ENCODE data around the gene POLR2C.
"Not testable (repeated sequence)": the region's sequence is repeated elsewhere in the genome, so short reads cannot be mapped to it uniquely, and the experiment has no call there.

POLR2C gene

DNA sequence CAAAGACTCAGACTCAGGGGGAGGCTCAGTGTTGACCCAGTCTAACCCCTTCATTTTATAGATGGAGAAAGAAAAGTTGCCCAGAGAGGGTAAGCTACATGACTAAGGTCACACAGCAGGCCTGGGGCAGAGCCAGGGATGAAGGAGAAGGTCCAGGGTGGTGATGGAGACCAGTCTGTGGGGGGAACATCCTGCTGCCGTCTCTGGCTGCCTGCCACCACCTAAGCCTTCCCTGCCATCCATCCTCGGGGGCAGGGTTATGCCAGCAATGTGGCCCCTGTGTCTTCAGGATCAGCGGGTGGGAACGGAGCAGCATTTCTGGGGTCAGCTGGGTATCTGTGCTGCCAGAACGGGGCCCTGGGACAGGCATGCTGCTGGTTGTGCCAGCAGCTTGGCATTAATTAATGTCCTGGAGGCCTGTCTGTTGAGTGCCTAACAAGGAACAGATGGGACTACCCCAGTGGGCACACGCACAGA lies 18.3 kb downstream of the POLR2C start:
- DNase-seq = no peak

DNA sequence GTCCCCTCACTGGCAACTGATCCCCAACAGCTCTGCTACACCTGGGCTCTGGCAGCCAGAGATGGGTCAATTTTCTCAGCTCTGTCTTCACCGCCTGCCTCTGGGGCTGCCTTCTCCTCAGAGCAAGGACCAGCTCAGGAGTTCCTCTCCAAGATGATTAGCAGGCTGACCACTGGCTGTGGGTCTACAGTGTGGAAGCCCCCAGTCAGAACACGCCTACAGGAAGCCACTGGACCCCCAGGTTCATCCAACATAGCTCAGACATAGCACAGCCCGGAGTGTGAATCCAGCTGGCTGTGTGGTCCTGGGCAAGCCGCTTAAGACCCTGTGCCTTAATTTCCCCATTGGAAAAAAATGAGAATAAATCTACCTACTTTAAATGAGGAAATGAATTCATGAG lies 18.9 kb downstream of the POLR2C start:
- no peak for DNase-seq

DNA sequence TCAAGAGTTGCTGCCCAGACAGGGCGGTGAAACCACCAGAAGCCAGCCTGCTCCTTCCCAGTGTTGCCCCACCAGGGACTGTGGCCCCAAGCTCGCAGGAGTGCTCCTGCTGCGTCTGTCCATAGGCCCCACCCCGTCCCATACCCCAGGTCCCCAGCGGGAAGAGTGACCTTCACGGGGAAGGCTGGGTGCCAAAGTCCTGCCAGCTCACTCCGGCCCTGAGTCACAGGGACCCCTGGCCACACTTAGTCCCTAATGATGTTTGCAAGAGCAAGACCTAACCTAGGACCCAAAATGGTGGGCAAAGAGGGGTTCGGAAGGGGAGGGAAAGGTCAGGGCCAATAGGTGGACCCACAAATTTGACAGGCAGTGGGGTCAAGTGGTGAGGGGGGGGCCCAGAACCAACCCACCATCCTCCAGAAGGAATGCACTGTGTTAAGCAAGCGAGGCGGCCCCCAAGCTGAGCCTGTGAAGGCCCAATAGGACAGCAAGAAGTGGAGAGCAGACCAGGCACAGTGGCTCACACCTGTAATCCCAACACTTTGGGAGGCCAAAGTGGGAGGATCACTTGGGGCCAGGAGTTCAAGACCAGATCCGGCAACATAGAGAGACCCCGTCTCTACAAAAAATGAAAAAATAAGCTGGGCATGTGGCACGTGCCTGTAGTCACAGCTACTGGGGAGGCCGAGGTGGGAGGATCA lies 20.5 kb downstream of the POLR2C start:
- no peak for DNase-seq

DNA sequence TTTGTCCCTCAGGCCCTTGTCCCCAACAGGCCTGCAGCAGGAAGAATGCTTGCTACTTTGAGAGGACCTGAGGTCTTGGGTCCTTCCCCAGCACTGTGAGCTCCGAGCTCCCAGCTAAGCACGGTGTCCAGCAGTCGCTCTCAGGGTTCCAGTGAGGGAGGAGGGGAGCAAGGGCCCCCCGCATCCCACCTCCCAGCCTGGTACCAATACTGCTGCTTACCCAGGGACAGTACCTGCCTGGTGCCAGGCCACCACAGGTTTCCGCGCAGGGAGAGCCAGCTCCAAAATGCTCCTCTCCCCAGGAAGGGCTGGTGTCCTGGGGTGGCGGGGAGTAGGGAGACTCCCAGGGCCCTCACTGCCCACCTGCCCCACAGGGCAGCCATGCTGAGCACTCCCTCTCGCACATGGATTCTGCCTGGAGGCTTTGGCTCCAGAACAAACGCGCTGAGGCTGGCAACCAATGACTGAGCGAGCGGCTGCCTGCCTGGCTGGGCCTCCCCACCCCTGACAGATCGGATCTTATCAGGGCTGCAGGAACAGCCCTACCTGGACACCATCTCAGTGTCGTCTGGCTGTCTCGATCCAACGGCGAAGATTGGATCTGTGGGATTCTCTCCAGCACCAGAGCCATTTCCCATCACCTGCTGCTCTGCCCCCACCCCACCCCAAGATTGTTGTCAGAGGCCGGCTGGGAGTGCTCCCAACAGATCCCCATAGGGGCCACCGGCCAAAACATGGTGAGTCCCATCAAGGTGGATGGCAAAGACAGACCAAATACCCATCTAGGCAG lies 21.4 kb downstream of the POLR2C start:
- no peak for DNase-seq

DNA sequence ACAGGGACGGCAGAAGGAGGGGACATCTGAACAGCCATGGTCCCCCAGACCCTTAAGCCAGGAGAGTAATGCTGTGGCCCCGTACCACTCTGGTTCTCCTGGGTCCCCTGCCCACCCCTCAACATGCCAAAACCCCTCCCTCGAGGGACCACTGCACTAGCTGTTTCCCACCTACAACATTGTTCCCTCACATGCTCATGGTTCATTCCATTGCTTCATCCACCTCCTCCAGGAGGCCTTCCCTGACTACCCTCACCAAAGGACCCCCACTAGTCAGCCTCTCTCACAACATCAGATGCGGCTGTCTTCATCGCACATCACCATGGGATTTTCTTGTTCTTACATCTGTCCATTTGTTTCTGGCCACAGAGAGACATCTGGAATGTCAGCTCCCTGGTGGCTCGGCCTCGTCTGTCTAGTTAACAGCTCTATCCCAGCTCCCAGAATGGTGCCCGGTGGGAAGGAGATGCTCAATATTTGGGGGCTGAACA lies 22.1 kb downstream of the POLR2C start:
- DNase-seq = no peak

DNA sequence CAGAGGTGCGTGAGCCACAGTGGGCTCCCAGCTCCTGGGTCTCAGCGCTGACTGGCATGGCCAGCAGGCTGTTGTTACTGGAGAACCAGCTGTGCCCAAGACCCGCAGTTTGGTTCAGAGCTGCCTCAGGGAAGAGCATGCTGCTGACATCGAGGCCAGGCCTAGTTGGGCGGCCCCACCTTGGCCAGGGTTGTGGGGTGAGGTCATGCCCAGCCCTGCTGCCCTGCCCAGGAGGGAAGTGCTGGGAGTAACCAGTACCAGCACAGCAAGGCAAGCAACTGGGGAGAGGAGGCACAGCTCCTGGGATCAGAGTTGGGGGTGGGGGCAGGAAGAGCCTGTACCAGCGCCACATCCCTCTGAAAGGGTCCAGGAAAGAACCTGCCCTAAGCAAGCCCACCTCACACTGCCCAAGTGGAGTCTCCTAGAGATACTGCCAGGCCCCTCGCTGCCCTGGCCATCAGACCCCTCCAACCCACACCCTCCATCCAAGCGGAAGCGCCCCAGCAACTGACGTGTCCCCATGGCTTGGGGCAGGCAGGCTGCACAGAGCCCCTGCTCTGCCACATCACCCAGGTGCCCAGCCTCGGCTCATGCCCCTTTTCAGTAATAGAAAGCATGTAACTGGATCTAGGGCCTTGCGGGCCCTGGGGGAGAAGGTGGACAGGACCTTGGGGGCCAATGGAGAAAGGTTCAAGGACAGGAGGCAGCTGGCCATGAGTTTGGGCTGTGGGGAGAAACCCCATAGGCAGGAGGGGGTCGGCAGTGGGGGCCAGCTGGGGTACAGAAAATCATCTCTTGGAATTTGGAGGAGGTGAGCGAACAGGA lies 22.8 kb downstream of the POLR2C start:
- no peak for DNase-seq

DNA sequence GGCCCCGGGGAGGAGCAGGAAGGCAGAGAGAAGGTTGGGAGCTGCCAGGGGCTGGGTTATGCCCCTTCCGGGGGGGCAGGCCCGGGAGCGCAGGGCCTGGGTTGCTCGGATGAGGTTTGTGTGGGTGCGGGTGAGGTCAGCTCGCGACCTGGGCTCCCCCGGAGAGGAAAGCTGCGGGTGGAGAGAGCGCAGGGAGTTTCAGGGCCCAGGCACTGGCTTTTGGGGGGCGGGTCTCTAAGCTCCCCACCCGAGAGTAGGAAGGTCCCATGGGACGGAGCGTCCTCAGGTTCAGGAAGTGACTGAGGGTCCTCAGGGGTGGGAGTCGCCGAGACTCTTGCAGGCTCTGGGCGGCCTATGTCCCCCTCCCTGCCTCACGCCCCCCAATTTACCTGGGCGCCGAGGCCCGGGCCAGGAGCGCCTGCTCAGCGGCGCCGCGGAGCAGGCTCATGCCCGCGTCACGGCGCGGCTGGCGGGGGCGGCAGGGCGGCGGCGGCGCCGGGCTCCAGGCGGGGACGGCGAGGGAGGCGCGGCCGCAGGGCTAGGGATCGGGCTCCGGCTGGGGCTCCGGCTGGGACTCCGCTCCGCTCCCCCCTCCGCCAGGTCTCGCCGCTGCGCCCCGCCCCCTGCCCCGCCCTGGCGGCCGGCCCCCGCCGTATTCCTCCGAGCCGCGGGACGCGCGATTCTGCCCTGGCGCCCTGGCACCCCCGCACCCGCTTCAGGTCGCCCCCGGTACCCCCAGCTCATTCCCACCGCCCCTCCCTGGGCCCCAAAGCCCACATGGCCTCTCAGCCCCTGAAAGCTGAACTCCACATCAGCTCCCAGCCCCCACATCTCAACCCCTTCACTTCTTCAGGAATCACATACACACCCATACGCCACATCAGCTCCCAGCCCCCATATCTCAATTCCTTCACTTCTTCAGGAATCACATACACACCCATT lies 23.7 kb downstream of the POLR2C start, which contains the start of gene DOK4:
TSS of gene DOK4 (minus strand) at position 578 of the 942 bp plus-strand sequence. CDS start 6,986 bp downstream, outside the sequence.
- peak; percentile 71 for DNase-seq

DNA sequence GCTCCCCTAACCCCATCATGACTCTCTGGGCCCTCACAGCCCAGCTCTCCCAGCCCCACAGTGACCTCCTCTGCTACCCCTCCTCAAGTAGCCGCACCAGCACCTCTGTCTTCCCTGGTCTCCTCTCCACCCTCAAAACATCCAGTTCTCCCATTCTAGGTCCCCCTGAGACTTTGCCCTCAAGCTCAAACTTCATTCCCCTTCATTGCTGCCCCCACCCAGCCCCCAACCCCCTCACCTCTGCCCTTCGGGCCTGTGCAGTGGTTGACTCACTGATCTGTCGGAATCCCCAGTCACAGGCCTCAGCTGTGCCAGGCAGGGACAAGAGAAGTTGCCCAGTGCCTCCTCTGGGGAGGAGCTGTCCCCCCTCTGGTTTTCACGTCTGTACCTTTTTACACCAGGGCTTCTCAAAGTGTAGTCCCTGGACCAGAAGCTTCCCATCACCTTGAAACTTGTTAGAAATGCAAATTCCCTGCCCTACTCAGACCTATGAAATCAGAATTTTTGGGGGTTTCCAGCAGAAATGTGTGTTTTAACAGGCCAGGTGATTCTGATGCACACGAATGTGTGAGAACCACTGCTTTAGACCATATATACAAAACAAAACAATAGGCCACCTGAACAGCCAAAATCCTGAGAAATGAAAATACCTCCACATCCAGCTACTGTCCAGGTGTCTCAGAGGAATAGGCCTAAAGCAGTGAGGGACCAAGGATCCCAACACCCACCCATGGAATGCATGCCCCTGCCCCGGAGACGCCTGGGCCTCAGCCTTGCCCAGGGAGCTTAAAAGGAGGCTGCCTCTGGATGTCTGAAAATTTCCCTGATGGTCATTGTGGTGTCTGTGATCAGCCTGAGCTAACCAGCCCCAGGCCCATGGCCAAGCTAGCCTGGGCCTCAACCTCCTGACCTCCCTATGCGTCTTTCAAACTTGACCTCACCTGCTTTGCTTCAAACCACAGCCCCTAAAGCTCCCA lies 24.7 kb downstream of the POLR2C start:
- no peak for DNase-seq

DNA sequence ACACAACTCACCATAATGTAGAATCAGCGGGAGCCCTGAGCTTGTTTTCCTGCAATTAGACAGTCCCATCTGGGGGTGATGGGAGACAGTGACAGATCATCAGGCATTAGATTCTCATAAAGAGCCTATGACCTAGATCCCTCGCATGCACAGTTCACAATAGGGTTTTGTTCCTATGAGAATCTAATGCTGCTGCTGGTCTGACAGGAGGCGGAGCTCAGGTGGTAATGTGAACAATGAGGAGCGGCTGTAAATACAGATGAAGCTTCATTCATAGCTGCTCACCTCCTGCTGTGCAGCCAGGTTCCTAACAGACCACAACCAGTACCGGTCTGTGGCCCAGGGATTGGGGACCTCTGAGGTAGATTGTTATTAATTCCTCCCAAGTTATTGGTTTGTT lies 26.8 kb downstream of the POLR2C start:
- DNase-seq = no peak

DNA sequence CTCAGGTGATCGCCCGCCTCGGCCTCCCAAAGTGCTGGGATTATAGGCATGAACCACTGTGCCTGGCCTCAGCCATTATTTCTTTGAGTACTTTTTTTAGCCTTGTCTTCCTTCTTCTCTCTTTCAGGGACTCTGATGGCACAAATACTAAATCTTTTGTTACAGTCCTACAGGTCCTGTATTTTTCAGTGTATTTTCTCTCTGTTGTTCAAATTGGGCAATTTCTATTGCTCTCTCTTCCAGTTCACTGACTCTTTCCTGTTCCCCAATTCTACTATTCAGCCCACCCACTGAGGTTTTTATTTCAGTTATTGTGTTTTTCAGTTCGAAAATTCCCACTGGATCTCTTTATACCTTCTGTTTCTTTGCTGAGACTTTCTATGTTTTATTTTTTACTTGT lies 31.3 kb downstream of the POLR2C start:
- DNase-seq = no peak

DNA sequence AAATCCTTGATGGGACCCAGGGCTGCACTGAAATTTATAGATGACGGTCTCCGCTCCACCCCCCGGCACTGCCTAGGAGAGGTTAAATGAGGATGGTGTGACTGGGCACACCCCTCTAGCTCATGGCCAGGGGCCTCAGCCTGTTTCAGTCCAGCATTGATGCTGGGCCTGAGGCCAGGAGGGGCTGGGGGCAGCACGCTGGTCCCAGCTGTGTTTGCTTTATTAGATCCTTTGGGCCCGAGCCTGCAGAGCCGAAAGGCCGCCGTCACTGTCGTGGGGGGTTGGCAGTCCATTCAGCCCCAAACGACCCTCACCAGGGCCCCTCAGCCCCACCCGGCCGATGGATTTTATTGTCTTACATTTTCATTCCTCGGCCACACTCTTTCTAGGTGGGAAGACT lies 34.6 kb downstream of the POLR2C start:
- no peak for DNase-seq

DNA sequence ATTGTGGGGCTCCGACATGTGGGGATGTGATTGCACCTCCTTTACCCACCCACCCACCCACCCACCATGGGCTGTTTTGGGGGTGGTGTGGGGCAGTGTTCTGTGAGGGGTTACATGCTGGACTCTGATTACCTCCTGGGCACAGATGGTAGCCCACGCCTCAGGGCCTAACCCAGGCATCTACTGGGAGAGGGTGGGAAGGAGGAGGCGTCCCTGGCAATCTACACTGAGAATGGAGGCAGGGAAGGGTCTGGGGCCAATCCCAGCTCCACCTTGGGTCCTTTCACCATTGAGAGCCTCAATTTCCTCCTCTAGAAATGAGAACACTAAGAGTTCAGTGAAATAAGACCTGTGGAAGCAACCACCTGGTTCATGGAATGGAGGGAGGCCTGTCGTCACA lies 35.6 kb downstream of the POLR2C start:
- DNase-seq = no peak

DNA sequence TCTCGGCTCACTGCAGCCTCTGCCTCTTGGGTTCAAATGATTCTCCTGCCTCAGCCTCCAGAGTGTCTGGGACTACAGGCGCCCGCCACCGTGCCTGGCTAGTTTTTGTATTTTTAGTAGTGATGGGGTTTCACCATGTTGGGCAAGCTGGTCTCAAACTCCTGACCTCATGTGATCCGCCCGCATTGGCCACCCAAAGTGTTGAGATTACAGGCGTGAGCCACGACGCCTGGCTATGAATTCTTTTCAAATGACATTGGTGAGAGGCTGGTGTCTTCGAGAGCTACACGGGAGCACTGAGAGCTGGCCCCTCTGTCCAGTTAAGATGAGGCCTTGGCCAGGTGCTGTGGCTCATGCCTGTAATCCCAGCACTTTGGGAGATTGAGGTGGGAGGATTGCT lies 37.5 kb downstream of the POLR2C start:
- not testable (repeated sequence) for DNase-seq

DNA sequence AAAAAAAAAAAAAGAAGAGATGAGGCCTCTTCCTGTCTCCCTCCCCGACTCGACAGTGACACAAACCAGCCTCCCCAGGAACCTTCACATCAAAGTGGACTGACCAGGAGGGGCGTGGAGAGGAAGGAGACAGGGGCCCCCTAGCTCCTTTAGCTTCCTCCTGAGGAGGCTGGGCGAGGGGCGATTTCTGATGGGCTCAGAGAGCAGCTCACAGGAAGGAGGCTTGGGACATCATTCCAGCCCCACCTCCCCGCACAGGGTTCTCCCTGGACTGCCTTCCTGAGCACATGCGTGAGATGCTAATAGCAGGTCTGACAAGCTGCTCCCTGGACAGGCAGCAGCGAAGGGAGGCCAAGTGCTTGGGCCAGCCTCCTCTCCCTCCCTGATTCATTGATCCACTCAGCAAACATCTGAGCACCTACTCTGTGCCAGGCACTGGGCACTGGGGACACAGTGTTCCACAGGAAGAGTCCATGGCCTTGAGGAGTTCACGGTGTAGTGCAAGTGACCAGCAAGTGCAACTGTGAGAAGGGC lies 38.2 kb downstream of the POLR2C start:
- DNase-seq = no peak

DNA sequence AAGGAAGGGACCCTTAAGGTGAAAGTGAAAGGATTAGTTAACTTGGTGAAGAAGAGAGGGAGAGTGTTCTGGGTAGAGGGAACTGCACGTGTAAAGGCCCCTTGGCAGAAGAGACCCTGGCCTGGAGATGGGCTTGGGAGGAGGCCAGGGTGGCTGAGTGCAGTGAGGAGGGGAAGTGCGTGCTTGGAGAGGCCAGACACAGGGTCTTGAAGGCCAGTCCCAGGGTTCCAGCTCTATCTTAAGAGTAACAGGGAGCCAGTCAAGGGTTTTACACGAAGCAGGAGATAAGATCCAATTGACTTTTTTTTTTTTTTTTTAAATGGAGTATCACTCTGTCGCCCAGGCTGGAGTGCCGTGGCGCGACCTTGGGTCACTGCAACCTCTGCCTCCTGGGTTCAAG lies 39.0 kb downstream of the POLR2C start:
- no peak for DNase-seq

DNA sequence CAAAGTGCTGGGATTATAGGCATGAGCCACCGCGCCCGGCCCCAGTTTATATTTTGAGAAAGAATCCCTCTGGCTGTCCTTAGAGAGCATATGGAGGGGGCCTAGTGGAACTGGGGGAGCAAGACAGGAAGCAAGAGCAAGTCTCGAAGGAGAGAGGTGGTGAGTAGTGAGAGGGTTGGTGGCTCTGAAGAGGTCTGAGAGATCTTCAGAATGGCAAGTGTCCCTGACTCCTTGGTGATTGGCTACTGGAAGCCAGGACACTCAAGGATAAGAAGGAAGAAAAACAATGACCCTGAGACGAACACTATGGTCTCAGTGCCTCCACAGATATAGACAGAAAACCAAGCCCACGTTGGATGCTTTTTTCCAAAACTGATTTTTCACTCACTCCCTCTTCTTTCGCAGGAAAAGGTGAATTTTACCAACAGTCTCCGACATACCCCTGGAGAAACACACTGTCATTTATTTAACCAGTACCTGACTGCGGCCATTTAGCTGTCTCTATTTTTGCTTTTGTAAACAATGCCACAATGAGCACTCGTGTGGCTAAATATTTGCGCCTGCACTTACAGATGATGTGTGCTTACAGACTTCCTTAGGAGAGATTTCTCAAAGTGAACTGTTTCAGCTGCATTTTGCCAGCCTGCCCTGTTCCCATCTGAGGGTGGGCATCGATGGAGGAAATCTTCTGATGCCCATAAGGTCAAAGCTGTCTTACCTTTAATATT lies 39.7 kb downstream of the POLR2C start:
- no peak for DNase-seq

DNA sequence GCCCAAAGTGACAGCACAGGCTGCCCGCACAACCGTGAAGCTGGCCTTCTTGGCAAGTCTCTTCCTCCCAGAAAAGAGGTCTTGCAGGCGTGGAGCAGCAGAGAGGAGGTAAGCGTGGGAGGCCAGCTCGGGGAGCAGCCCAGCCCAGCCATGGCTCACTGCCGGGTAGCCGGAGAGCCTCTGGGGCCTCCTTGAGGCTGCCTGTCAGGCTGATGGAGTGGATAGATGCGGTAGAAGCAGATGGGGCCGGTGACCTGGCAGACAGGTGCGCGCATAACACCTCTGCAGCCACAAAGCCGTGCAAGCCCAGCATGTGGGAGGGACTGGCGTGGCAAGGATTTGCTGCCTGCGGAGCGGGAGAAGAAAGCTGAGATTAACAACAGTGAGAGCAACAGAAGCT lies 40.9 kb downstream of the POLR2C start:
- DNase-seq = no peak

DNA sequence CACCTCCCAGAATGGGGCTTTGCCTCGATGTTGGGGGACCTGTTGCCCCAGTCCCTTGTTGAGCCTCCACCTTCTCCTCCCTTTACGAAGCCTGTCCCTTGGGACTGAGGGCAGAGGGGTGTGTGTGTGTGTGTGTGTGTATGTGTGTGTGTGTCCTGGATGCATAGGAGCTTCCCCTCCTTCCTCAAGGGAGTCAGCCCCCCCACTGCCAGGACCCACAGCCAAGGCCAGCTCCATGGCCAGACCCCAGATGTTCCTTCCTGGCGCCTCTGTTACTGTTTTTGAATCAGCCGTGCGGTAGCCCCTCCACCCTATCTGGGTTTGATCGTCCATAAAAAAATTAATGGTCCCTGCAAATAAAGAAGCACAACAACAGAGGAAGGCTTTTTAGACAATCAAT lies 41.5 kb downstream of the POLR2C start:
- no peak for DNase-seq

DNA sequence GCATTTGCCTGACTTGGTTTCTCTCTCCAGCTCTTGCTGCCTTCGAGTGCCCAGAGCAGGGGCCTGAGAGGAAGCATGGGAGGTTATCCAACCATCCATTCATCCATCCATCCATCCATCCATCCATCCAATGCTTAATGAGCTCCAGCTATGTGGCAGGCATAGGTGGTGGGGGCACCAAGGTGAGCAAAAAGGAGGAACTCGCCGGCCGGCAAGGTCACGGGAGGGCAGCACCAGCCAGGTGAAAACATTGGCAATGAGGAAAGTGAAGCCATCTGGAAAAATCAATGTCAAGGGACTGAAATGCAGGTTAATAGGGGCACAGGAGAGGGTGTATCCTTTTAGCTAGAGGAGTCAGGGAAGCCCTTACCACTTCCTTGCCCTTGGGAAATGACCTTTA lies 42.0 kb downstream of the POLR2C start:
- no peak for DNase-seq

DNA sequence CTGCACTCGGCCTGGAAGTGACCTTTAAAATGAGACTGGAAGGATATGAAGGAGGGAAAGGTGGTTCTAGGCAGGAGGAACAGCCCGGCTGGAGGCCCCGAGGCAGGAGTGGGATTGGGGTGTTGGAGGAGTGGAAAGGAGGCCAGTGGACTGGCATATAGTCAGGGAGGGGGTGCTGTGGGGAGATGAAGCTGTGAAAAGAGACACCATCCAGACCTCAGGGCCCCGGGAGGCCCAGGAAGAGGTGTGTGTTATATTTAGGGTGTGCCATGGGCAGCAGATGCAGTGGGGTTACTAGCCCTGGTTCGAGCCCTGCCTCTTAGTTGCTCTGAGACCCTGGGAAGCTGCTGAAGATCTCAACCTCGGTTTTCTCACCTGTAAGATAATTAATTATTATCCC lies 42.7 kb downstream of the POLR2C start:
- DNase-seq = no peak

Data from activated T-cell treated with anti-CD3 and anti-CD28 coated beads for 4 hours (primary cell).